Kidney (tissue), 14 donors: ENCODE measurements around the gene TMEM131L. TPM values are rescaled to one million over a fixed set of nuclear protein-coding genes. Genes with fewer than 3 reads are reported as not detected.

Experiments used
- DNase-seq, 5 donors: peaks; one replicate each; pipeline ENCODE4 v3.0.0-alpha.2; 2013 to 2020
- FAIRE-seq: peaks from 2 replicates; lab custom pipeline; 2012; peaks lifted over from hg19 to GRCh38; lab: Jason Lieb, UNC
- H3K27ac ChIP-seq, 2 donors: one replicate each; pipeline ENCODE4 v1.7.0; 2013; ENCODE audit warnings: low read depth in 2 of 2, low read length in 2 of 2, inconsistent platforms in 1 of 2
- H3K27me3 ChIP-seq: one replicate; pipeline ENCODE4 v1.7.1; 2013; ENCODE audit warnings: low read length, inconsistent platforms; ENCODE audit not compliant: control insufficient read depth, insufficient read depth
- H3K36me3 ChIP-seq, 3 donors: one replicate each; pipeline versions ENCODE4 v1.7.0 to v1.7.1; 2013; ENCODE audit warnings: low read length in 3 of 3, control low read depth in 1 of 3, inconsistent platforms in 1 of 3; ENCODE audit not compliant: insufficient read depth in 3 of 3, control insufficient read depth in 2 of 3
- H3K4me1 ChIP-seq, 3 donors: one replicate each; pipeline versions ENCODE4 v1.7.0 to v1.7.1; 2013; ENCODE audit warnings: low read length in 3 of 3, inconsistent platforms in 1 of 3, low read depth in 1 of 3; ENCODE audit not compliant: control insufficient read depth in 2 of 3, insufficient read depth in 2 of 3
- H3K4me3 ChIP-seq, 3 donors: one replicate each; pipeline versions ENCODE4 v1.7.0 to v1.8.1; 2013; ENCODE audit warnings: low read length in 3 of 3, control low read depth in 1 of 3, inconsistent platforms in 1 of 3
- H3K9ac ChIP-seq, 3 donors: one replicate each; pipeline versions ENCODE4 v1.7.0 to v1.7.1; 2013; ENCODE audit warnings: low read length in 3 of 3, control low read depth in 1 of 3, inconsistent platforms in 1 of 3
- H3K9me3 ChIP-seq, 3 donors: one replicate each; pipeline versions ENCODE4 v1.7.0 to v1.7.1; 2013; ENCODE audit warnings: low read length in 3 of 3, control low read depth in 1 of 3, inconsistent platforms in 1 of 3; ENCODE audit not compliant: control insufficient read depth in 2 of 3, insufficient read depth in 1 of 3
- CTCF ChIP-seq: IDR thresholded peaks from 3 replicates; pipeline ENCODE4 v1.5.1; 2012; ENCODE audit warnings: mild to moderate bottlenecking, moderate library complexity, borderline replicate concordance; ENCODE audit not compliant: insufficient read depth; ENCODE audit errors: extremely low read depth
- intact Hi-C: fragments of 100-400 bp; cut with DNase I; formaldehyde crosslinking; loops from one replicate; pipeline ENCODE4 v1.11.1; 2022
- polyA plus RNA-seq: library from polyadenylated mRNA; stranded (reverse); fragments of 350-450 nt; fragmentation: Illumina TruSeq; extraction: RNeasy Lipid Tissue Mini Kit (QIAGEN cat#74804); gene quantifications from one replicate; pipeline ENCODE4 v1.2.3, GENCODE V29; 2014; ENCODE audit warnings: low read depth, low replicate concordance; ENCODE audit not compliant: insufficient read depth
- total RNA-seq: library from RNA; stranded (reverse); fragmentation: NEBNext Ultra II Directional; extraction: Animal tissue kit (Norgen Biotek cat#: 25700); gene quantifications from one replicate; pipeline ENCODE4 v1.2.1, GENCODE V29; 2021
- donor health status: control.
- donor health status: control.
- donor health status: control.
- donor health status: control.
- donor health status: control.
- donor health status: DM: yes; HTN: yes; CAD: no.
- donor health status: Normal renal cell carcinoma (clear cell type).

TMEM131L gene
- total and polyA plus RNA-seq, 2 donors from 2014 or later = 3.0 to 17.0 TPM

GRCh38 chr4:153570228-153570973, 104.2 kb downstream of the TMEM131L start:
- H3K27ac ChIP-seq = no peak overlapping the region
- no peaks in the 10 kb centered on the region for H3K9me3 ChIP-seq
- TF ChIP-seq CTCF = no peak
- H3K4me1 ChIP-seq = no peaks in the 10 kb centered on the region
- H3K27me3 ChIP-seq = no peaks in the 10 kb centered on the region
- H3K4me3 ChIP-seq = no peak overlapping the region
- no peak for FAIRE-seq
- H3K9ac ChIP-seq = no peak overlapping the region
- DNase-seq = no peak
- intact Hi-C loops = loop anchor here (10.0 kb wide), 2 partner anchors 106 to 426 kb away; partner anchors contain the start of gene TMEM131L
- H3K36me3 ChIP-seq = no peaks in the 10 kb centered on the region

- no peak for FAIRE-seq
Measured at GRCh38 chr4:153571006-153571545, 104.9 kb downstream of the TMEM131L start.

GRCh38 chr4:153572609-153573008, 106.4 kb downstream of the TMEM131L start:
- no peak for TF ChIP-seq CTCF
- Histone ChIP-seq H3K27me3 (no peaks in the 10 kb centered on the region), H3K27ac (no peak overlapping the region), H3K9me3 (no peaks in the 10 kb centered on the region), H3K4me1 (no peaks in the 10 kb centered on the region), H3K9ac (no peak overlapping the region), H3K36me3 (no peaks in the 10 kb centered on the region), H3K4me3 (no peak overlapping the region)
- FAIRE-seq = no peak
- intact Hi-C loops = loop anchor here (10.0 kb wide), 2 partner anchors 108 to 428 kb away; partner anchors contain the start of gene TMEM131L
- no peak for DNase-seq

More at GRCh38 chr4:153571006-153571545, 104.9 kb downstream of the TMEM131L start:
- no peak overlapping the region for H3K9ac ChIP-seq
- no peak for TF ChIP-seq CTCF
- no peaks in the 10 kb centered on the region for H3K4me1 ChIP-seq
- H3K36me3 ChIP-seq = no peaks in the 10 kb centered on the region
- H3K27ac ChIP-seq = no peak overlapping the region
- H3K9me3 ChIP-seq = no peaks in the 10 kb centered on the region
- no peaks in the 10 kb centered on the region for H3K27me3 ChIP-seq
- no peak for DNase-seq
- intact Hi-C loops = loop anchor here (10.0 kb wide), 2 partner anchors 106 to 426 kb away; partner anchors contain the start of gene TMEM131L
- H3K4me3 ChIP-seq = no peak overlapping the region
